ENCODE results near the gene MRPL46. TPM values are rescaled to one million over a fixed set of nuclear protein-coding genes. Genes with fewer than 3 reads are reported as not detected.
A peak's percentile ranks its signal among the peaks of the same experiment; 100 is the strongest.

MRPL46 gene
- total and polyA plus RNA-seq, 7 donors: 47.3 to 207 (median 82.1) TPM

DNA sequence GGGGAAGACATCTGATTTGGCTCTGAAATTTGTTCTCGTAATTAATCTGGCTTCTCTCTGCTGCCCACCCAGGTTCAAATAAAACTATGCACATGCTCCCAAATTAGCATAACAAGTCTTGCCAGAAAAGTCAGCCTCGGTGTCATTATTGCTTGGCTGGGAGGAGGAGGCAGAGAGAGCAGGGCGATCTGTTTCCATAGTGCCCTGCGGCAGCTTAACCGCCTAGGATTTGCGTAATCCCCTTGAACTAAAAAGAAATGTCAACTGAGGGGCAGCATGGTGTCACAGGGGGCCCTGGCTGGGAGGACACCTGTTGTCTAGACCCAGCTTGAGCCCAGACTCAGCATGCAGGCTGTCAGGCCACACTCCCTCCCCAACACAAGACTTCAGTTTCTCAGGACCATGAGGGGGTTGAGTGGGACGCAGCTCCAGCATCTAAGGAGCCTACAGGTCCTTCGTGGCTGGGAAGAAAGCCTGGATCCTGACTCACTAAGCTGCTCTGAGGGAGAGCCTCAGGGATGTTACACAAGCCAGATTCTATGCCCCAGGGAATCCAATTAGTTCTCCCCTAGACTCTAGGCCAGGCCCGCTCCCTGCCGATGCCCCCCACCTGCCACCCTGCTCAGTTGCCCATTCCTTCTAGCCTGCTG is 17.6 kb upstream of the MRPL46 start:
- TF ChIP-seq, protein P1, sequence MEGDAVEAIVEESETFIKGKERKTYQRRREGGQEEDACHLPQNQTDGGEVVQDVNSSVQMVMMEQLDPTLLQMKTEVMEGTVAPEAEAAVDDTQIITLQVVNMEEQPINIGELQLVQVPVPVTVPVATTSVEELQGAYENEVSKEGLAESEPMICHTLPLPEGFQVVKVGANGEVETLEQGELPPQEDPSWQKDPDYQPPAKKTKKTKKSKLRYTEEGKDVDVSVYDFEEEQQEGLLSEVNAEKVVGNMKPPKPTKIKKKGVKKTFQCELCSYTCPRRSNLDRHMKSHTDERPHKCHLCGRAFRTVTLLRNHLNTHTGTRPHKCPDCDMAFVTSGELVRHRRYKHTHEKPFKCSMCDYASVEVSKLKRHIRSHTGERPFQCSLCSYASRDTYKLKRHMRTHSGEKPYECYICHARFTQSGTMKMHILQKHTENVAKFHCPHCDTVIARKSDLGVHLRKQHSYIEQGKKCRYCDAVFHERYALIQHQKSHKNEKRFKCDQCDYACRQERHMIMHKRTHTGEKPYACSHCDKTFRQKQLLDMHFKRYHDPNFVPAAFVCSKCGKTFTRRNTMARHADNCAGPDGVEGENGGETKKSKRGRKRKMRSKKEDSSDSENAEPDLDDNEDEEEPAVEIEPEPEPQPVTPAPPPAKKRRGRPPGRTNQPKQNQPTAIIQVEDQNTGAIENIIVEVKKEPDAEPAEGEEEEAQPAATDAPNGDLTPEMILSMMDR (IDR thresholded peaks at IDR 0.05): no peak
- no peak overlapping the region for H3K27ac ChIP-seq
- peaks cover 3% of the 10 kb centered on the region for H3K4me1 ChIP-seq
- H3K9me3 ChIP-seq: no peaks in the 10 kb centered on the region
- H3K36me3 ChIP-seq (ENCODE audit: insufficient read depth in 1 of 2, low read depth in 1 of 2): peaks cover 1 to 10% of the 10 kb centered on the region in 2 donors
- H3K27me3 ChIP-seq (ENCODE audit: insufficient read depth in 3 of 3, low read length in 2 of 3): no peaks in the 10 kb centered on the region
- DNase-seq: no peak
- ATAC-seq: peak in 3 of 4 donors; percentile 29 to 41 (median 39)
- WGBS, 3 donors: 22 to 32% (median 32%) methylated on average over 10 of the region's 10 CpGs
- intact Hi-C loops (cut with DNase I): no loop called here
- H3K4me3 ChIP-seq: no peak overlapping the region

DNA sequence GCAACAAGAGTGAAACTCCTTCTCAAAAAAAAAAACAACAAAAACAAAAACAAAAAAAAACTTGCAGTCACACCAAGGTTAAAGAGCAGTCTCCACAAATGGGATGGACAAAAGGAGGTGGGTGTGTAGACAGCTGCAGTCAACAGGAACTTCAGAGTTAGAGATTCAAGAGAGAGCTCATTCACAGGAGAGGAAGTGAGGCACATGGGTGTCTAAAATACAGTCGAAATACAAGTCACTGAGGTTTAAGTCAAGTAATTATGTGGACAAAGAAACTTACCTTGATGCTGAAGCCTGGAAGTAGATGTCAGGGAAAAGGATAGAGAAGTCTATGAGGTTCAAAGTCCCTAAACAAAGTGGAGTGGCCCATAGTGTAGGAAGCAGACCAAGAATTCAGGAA is 15.1 kb upstream of the MRPL46 start:
- ATAC-seq (no peak), DNase-seq (no peak)
- WGBS, 3 donors: 60 to 70% (median 62%) methylated on average over 1 of the region's 1 CpG
- Histone ChIP-seq H3K9me3 (no peaks in the 10 kb centered on the region), H3K27ac (no peak overlapping the region), H3K36me3 (ENCODE audit: insufficient read depth in 1 of 2, low read depth in 1 of 2) (peaks cover 7 to 31% of the 10 kb centered on the region in 2 donors), H3K4me1 (peaks cover 3% of the 10 kb centered on the region), H3K4me3 (no peak overlapping the region), H3K27me3 (ENCODE audit: insufficient read depth in 3 of 3, low read length in 2 of 3) (no peaks in the 10 kb centered on the region)
- TF ChIP-seq, protein P1 (IDR thresholded peaks at IDR 0.05): no peak
- intact Hi-C loops (cut with DNase I): no loop called here

DNA sequence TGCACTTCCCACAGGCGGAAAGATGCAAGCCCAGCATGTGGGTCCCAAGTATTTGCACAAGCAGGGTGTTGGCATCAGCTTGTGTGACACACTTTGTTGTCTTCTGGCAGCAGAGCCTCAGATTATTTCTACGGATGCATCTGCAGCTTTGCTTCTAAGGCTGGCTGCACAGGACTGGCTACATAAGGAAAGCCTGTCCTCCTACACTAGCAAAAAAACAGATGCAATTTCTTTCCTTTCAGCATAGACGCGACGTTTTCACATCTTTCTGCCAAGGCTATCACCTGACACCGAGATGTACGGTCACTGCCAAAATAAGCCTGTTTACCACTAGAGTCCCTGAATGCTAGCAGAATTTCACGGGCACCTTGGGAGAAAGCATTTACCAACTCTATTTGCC is 13.8 kb upstream of the MRPL46 start:
- intact Hi-C loops (cut with DNase I): no loop called here
- 34 to 51% (median 46%) methylated on average over 8 of the region's 8 CpGs for WGBS, 3 donors
- Histone ChIP-seq H3K27ac (no peak overlapping the region), H3K27me3 (ENCODE audit: insufficient read depth in 3 of 3, low read length in 2 of 3) (no peaks in the 10 kb centered on the region), H3K9me3 (no peaks in the 10 kb centered on the region), H3K4me3 (no peak overlapping the region), H3K36me3 (ENCODE audit: insufficient read depth in 1 of 2, low read depth in 1 of 2) (peaks cover 10 to 44% of the 10 kb centered on the region in 2 donors), H3K4me1 (peaks cover 3% of the 10 kb centered on the region)
- DNase-seq (no peak), ATAC-seq (no peak)
- TF ChIP-seq, protein P1 (IDR thresholded peaks at IDR 0.05): no peak

DNA sequence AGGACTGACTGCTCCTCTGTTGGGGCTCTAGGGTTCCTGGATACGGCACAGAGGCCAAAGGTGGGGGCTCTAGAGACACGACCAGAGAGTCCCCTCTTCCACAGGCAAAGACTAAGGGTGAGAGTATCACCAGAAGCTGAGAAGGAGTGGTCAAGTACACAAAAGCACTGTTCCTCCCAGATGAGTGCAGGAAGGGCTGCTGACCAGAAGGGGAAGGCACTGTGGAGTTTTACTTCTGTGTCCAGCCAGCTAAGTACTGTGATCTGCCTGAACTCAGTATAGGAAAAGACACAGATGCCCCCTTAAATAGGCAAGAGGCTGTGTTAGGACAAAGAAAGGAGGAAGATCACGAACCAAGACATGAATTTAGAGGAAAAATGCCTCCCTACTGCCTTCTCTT is 12.0 kb upstream of the MRPL46 start:
- intact Hi-C loops (cut with DNase I): loop anchor here (5.0 kb wide), 1 partner anchor 133 kb away; no protein-coding TSS in a partner anchor
- TF ChIP-seq, protein P1 (IDR thresholded peaks at IDR 0.05): no peak
- peaks cover 10 to 61% of the 10 kb centered on the region in 2 donors for H3K36me3 ChIP-seq (ENCODE audit: insufficient read depth in 1 of 2, low read depth in 1 of 2)
- H3K4me3 ChIP-seq: no peak overlapping the region
- 56 to 86% (median 80%) methylated on average over 3 of the region's 3 CpGs for WGBS, 3 donors
- no peaks in the 10 kb centered on the region for H3K27me3 ChIP-seq (ENCODE audit: insufficient read depth in 3 of 3, low read length in 2 of 3)
- H3K9me3 ChIP-seq: no peaks in the 10 kb centered on the region
- ATAC-seq (no peak), DNase-seq (no peak)
- H3K4me1 ChIP-seq: no peaks in the 10 kb centered on the region
- no peak overlapping the region for H3K27ac ChIP-seq

DNA sequence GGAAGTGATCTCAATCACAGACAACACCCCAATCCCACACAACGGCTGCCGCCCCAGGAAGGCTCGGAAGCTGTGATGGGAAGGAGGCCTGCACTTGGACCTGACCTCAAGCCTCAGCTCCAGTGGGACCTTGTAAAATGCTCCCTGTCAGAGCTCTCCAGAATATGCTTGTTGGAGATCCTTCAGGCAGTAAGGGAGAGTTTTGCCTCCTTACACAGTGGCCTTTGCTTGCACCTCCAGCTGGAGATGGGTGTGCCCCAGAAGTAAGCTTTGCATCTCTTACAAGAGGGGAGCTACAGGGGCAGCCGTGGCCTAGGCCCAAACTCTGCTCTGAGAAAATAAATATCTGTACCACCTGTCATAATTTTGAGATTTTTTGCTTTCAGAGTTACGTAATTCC is 10.7 kb upstream of the MRPL46 start:
- no peak overlapping the region for H3K4me3 ChIP-seq
- H3K4me1 ChIP-seq: no peaks in the 10 kb centered on the region
- no peak for DNase-seq
- no peak for ATAC-seq
- H3K27me3 ChIP-seq (ENCODE audit: insufficient read depth in 3 of 3, low read length in 2 of 3): no peaks in the 10 kb centered on the region
- intact Hi-C loops (cut with DNase I): loop anchor here (5.0 kb wide), 1 partner anchor 134 kb away; no protein-coding TSS in a partner anchor
- H3K9me3 ChIP-seq: no peaks in the 10 kb centered on the region
- H3K27ac ChIP-seq: no peak overlapping the region
- peaks cover 16 to 74% of the 10 kb centered on the region in 2 donors for H3K36me3 ChIP-seq (ENCODE audit: insufficient read depth in 1 of 2, low read depth in 1 of 2)
- TF ChIP-seq, protein P1 (IDR thresholded peaks at IDR 0.05): no peak
- 75 to 77% (median 76%) methylated on average over 5 of the region's 5 CpGs for WGBS, 3 donors
